Measurements from ENCODE around the gene BCAS1. TPM values are rescaled to one million over a fixed set of nuclear protein-coding genes. Genes with fewer than 3 reads are reported as not detected.
A peak's percentile ranks its signal among the peaks of the same experiment; 100 is the strongest.

Gene BCAS1
- total and polyA plus RNA-seq, 10 of the 15 experiments (the other 5 are each of a cell fraction or from before 2014, with no cell fraction given): 0.21 to 1.4 (median 0.55) TPM

- TF ChIP-seq ZBTB4 (CRISPR knock-in tag; IDR thresholded peaks at IDR 0.05): peak; percentile 10; the same call in 1 of the 2 replicates
- TF ChIP-seq MEF2A (IDR thresholded peaks at IDR 0.05; ENCODE audit: insufficient read depth, low read depth, low read length): no peak
- TF ChIP-seq ZNF217 (IDR thresholded peaks at IDR 0.05): 0 out of 2 replicates have a peak, but pooled peaks have one; percentile 50
- no peak for TF ChIP-seq ZBTB33 (IDR thresholded peaks at IDR 0.05)
- TF ChIP-seq CHD4 (IDR thresholded peaks at IDR 0.05): no peak
- peak; percentile 79 for TF ChIP-seq MTA3 (IDR thresholded peaks at IDR 0.05; ENCODE audit: borderline replicate concordance, low read length)
Observed at GRCh38 chr20:53899351-53900167, 170.8 kb downstream of the BCAS1 start (continued).
